ENCODE data around the gene NUP54.

Gene NUP54, protein sequence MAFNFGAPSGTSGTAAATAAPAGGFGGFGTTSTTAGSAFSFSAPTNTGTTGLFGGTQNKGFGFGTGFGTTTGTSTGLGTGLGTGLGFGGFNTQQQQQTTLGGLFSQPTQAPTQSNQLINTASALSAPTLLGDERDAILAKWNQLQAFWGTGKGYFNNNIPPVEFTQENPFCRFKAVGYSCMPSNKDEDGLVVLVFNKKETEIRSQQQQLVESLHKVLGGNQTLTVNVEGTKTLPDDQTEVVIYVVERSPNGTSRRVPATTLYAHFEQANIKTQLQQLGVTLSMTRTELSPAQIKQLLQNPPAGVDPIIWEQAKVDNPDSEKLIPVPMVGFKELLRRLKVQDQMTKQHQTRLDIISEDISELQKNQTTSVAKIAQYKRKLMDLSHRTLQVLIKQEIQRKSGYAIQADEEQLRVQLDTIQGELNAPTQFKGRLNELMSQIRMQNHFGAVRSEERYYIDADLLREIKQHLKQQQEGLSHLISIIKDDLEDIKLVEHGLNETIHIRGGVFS

GRCh38 chr4:76148142-76148865 lies at the start of gene NUP54:
NUP54 (minus strand) TSS chr4:76148397; CDS start chr4:76148374, 23 bp downstream.
- Histone ChIP-seq H3K27me3 (ENCODE audit: control insufficient read depth, low read length) (no peaks in the 10 kb centered on the region), H3F3A (ENCODE audit: control insufficient read depth, insufficient read depth) (no peaks in the 10 kb centered on the region; the same call in 1 of the 2 replicates), H4K20me1 (ENCODE audit: control insufficient read depth, insufficient read depth, low read depth, low read length) (peaks cover 13% of the 10 kb centered on the region; the same call in 1 of the 2 replicates), H3K4me2 (ENCODE audit: low read length) (peak within 1 kb of the TSS; percentile 87), H3K36me3 (ENCODE audit: control insufficient read depth, low read length) (peaks cover 23% of the 10 kb centered on the region), H3K4me3 (ENCODE audit: low read length) (peak within 1 kb of the TSS; percentile 90), H3K9me3 (ENCODE audit: control insufficient read depth, insufficient read depth, low read length) (no peaks in the 10 kb centered on the region), H3K9me2 (replicated peaks; ENCODE audit: control insufficient read depth, low read length) (no peaks in the 10 kb centered on the region), H3K27ac (ENCODE audit: low read depth, low read length) (peak within 1 kb of the TSS; percentile 33), H3K4me1 (ENCODE audit: control insufficient read depth, low read length) (peaks cover 21% of the 10 kb centered on the region), H3K79me2 (ENCODE audit: control insufficient read depth, low read length) (peaks cover 61% of the 10 kb centered on the region)
- TF ChIP-seq, protein P1, sequence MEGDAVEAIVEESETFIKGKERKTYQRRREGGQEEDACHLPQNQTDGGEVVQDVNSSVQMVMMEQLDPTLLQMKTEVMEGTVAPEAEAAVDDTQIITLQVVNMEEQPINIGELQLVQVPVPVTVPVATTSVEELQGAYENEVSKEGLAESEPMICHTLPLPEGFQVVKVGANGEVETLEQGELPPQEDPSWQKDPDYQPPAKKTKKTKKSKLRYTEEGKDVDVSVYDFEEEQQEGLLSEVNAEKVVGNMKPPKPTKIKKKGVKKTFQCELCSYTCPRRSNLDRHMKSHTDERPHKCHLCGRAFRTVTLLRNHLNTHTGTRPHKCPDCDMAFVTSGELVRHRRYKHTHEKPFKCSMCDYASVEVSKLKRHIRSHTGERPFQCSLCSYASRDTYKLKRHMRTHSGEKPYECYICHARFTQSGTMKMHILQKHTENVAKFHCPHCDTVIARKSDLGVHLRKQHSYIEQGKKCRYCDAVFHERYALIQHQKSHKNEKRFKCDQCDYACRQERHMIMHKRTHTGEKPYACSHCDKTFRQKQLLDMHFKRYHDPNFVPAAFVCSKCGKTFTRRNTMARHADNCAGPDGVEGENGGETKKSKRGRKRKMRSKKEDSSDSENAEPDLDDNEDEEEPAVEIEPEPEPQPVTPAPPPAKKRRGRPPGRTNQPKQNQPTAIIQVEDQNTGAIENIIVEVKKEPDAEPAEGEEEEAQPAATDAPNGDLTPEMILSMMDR (IDR thresholded peaks at IDR 0.05; ENCODE audit: low read depth, low read length, poor library complexity, severe bottlenecking): no peak
- TF ChIP-seq EZH2phosphoT487 (IDR thresholded peaks at IDR 0.05; ENCODE audit: borderline replicate concordance, low read length): no peak

DNA sequence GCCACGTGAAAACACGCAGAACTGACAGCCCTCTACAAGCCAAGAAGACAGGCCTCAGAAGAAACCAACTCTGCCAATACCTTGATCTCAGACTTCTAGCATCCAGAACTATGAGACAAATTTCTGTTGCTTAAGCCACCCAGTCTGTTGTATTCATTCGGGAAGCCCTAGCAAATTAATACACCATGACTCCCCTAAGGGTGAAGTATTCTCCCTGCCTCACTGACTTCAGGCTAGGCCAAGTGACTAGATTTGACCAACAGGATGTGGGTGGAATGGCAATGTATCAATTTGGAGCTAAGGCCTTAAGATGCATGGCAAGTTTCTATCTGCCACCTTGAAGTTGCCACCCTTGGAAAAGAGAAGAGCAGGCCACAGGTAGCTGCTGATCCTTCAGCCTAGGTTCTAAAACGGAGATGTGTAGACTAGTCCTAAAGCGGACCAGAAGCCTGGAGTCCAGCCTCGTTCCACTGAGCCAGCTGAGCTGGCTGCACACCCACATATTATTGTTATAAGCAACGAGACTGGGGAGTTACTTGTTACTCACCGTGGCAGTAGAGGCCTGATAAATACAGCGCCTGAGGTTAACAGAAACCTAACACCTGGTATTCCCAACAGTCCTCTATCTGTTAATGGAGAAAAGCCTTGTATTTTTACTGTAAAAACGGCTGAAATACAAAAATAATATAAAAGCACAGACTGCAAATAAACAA lies 49.0 kb upstream of the NUP54 start:
- H3K27ac ChIP-seq (ENCODE audit: low read depth, low read length): no peak overlapping the region

DNA sequence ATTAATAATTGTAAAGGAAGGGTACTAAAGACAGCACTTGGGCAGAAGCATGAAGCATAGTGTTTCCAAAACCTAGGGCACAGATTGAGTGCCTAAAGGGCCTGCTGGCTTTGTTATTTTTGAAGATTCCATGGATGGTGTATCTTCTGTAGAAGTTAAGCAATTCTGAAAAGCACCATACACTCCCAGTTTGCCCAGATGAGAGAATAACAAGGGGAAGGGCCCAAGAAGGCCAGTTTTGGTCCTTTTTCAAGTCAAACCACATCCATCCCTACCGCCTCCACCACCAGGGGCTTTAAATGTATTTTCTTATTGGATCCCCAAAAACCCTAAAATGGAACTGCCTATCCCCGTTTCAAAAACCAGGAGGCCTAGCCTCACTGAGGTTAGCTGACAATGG lies 48.2 kb upstream of the NUP54 start:
- Histone ChIP-seq H3K4me2 (ENCODE audit: low read length) (no peak overlapping the region), H3F3A (ENCODE audit: control insufficient read depth, insufficient read depth) (peaks cover 6% of the 10 kb centered on the region; the same call in 1 of the 2 replicates), H3K4me1 (ENCODE audit: control insufficient read depth, low read length) (peaks cover 25% of the 10 kb centered on the region), H3K4me3 (ENCODE audit: low read length) (no peak overlapping the region), H3K79me2 (ENCODE audit: control insufficient read depth, low read length) (no peaks in the 10 kb centered on the region), H4K20me1 (ENCODE audit: control insufficient read depth, insufficient read depth, low read depth, low read length) (no peaks in the 10 kb centered on the region), H3K9me2 (replicated peaks; ENCODE audit: control insufficient read depth, low read length) (no peaks in the 10 kb centered on the region), H3K36me3 (ENCODE audit: control insufficient read depth, low read length) (no peaks in the 10 kb centered on the region), H3K27ac (ENCODE audit: low read depth, low read length) (no peak overlapping the region), H3K9me3 (ENCODE audit: control insufficient read depth, insufficient read depth, low read length) (no peaks in the 10 kb centered on the region), H3K27me3 (ENCODE audit: control insufficient read depth, low read length) (no peaks in the 10 kb centered on the region)
- TF ChIP-seq, protein P1 (IDR thresholded peaks at IDR 0.05; ENCODE audit: low read depth, low read length, poor library complexity, severe bottlenecking): no peak
- TF ChIP-seq EZH2phosphoT487 (IDR thresholded peaks at IDR 0.05; ENCODE audit: borderline replicate concordance, low read length): no peak

More for the DNA sequence above, 49.0 kb upstream of the NUP54 start:
- TF ChIP-seq, protein P1 (IDR thresholded peaks at IDR 0.05; ENCODE audit: low read depth, low read length, poor library complexity, severe bottlenecking): no peak
- TF ChIP-seq EZH2phosphoT487 (IDR thresholded peaks at IDR 0.05; ENCODE audit: borderline replicate concordance, low read length): no peak
- Histone ChIP-seq H3K36me3 (ENCODE audit: control insufficient read depth, low read length) (no peaks in the 10 kb centered on the region), H3K9me3 (ENCODE audit: control insufficient read depth, insufficient read depth, low read length) (no peaks in the 10 kb centered on the region), H3K4me2 (ENCODE audit: low read length) (no peak overlapping the region), H4K20me1 (ENCODE audit: control insufficient read depth, insufficient read depth, low read depth, low read length) (no peaks in the 10 kb centered on the region), H3K4me1 (ENCODE audit: control insufficient read depth, low read length) (peaks cover 25% of the 10 kb centered on the region), H3K79me2 (ENCODE audit: control insufficient read depth, low read length) (no peaks in the 10 kb centered on the region), H3K9me2 (replicated peaks; ENCODE audit: control insufficient read depth, low read length) (no peaks in the 10 kb centered on the region), H3K4me3 (ENCODE audit: low read length) (no peak overlapping the region), H3K27me3 (ENCODE audit: control insufficient read depth, low read length) (no peaks in the 10 kb centered on the region), H3F3A (ENCODE audit: control insufficient read depth, insufficient read depth) (peaks cover 6% of the 10 kb centered on the region; the same call in 1 of the 2 replicates)

Data from DOHH2 (cell line).